IMR-90 (cell line): ENCODE data around the gene HDC. TPM values are rescaled to one million over a fixed set of nuclear protein-coding genes. Genes with fewer than 3 reads are reported as not detected.

Source experiments
- ATAC-seq: fragments of 200-7000 bp; cut with Tn5 transposase; 2 replicates; pipeline ENCODE4 v1.9.1; 2020; ENCODE audit warnings: low read depth, mild to moderate bottlenecking, moderate library complexity
- BruUV-seq: library from RNA; stranded (reverse); fragments of 400-500 nt; replicated peaks from 2 replicates; lab custom pipeline; 2021; lab: Mats Ljungman, UMichigan
- CTCF ChIA-PET: fragments of 300-600 bp; formaldehyde crosslinking; extraction: SDS; loops from one replicate; lab custom pipeline; 2021; ENCODE audit warnings: antibody characterized with exemption; lab: Yijun Ruan, JAX
- POLR2A ChIA-PET: fragments of 300-600 bp; sonication (Branson Sonifier 250); formaldehyde crosslinking; loops from one replicate; lab custom pipeline; 2022; ENCODE audit warnings: antibody characterized with exemption; ENCODE audit not compliant: unreplicated experiment; lab: Charles Lee
- DNase-seq: peaks from one replicate; pipeline ENCODE4 v3.0.0; 2013
- H2AFZ ChIP-seq: replicated peaks from 2 replicates; pipeline ENCODE3; 2013; ENCODE audit warnings: low read length, mild to moderate bottlenecking; ENCODE audit not compliant: poor library complexity
- H2AK5ac ChIP-seq: 2 replicates; pipeline ENCODE4 v1.6.1; 2013; ENCODE audit warnings: low read depth, low read length, inconsistent platforms
- H2AK9ac ChIP-seq: replicated peaks from 2 replicates; pipeline ENCODE3; 2013; ENCODE audit warnings: mild to moderate bottlenecking, low read depth, low read length, moderate library complexity; ENCODE audit not compliant: poor library complexity
- H2BK120ac ChIP-seq: 2 replicates; pipeline ENCODE4 v1.6.1; 2013; ENCODE audit warnings: low read depth, low read length, inconsistent platforms
- H2BK15ac ChIP-seq: 3 replicates; pipeline ENCODE4 v1.6.1; 2013; ENCODE audit warnings: low read depth, low read length, inconsistent platforms
- H2BK20ac ChIP-seq: 2 replicates; pipeline ENCODE4 v1.6.1; 2013; ENCODE audit warnings: low read depth, mild to moderate bottlenecking, inconsistent platforms, low read length, moderate library complexity
- H2BK5ac ChIP-seq: 2 replicates; pipeline ENCODE4 v1.6.1; 2013; ENCODE audit warnings: mild to moderate bottlenecking, low read depth, low read length, inconsistent platforms; ENCODE audit not compliant: poor library complexity, severe bottlenecking
- H3K14ac ChIP-seq: replicated peaks from 2 replicates; pipeline ENCODE4 v1.6.1; 2013; ENCODE audit warnings: low read depth, low read length, inconsistent platforms
- H3K18ac ChIP-seq: 2 replicates; pipeline ENCODE4 v1.6.1; 2013; ENCODE audit warnings: low read depth, low read length, control low read depth
- H3K23ac ChIP-seq: 2 replicates; pipeline ENCODE4 v1.6.1; 2013; ENCODE audit warnings: low read depth, low read length, inconsistent platforms
- H3K27ac ChIP-seq: 2 replicates; pipeline ENCODE4 v1.5.1; 2013; ENCODE audit warnings: mild to moderate bottlenecking, control low read depth, low read length; ENCODE audit not compliant: insufficient read depth
- H3K27me3 ChIP-seq: 2 replicates; pipeline ENCODE4 v1.6.1; 2013; ENCODE audit warnings: low read length; ENCODE audit not compliant: control insufficient read depth, insufficient read depth
- H3K36me3 ChIP-seq: 2 replicates; pipeline ENCODE4 v1.6.1; 2013; ENCODE audit warnings: low read length, mixed read lengths; ENCODE audit not compliant: control insufficient read depth, insufficient read depth
- H3K4ac ChIP-seq: 2 replicates; pipeline ENCODE4 v1.6.1; 2013; ENCODE audit warnings: low read depth, low read length, inconsistent platforms
- H3K4me1 ChIP-seq: 2 replicates; pipeline ENCODE4 v1.6.1; 2013; ENCODE audit warnings: low read length, mixed read lengths; ENCODE audit not compliant: control insufficient read depth, insufficient read depth
- H3K4me2 ChIP-seq: 2 replicates; pipeline ENCODE4 v1.6.1; 2013; ENCODE audit warnings: low read depth, mild to moderate bottlenecking, control low read depth, low read length, moderate library complexity
- H3K4me3 ChIP-seq: 2 replicates; pipeline ENCODE4 v1.5.1; 2013; ENCODE audit warnings: low read depth, mild to moderate bottlenecking, control low read depth, low read length, moderate library complexity; ENCODE audit not compliant: insufficient read depth
- H3K56ac ChIP-seq: 2 replicates; pipeline ENCODE4 v1.6.1; 2013; ENCODE audit warnings: low read length, inconsistent platforms; ENCODE audit not compliant: insufficient read depth; ENCODE audit errors: extremely low read depth
- H3K79me1 ChIP-seq, 2 experiments: 2 replicates each; pipeline ENCODE4 v1.6.1; 2013; ENCODE audit warnings: low read length in 2 of 2, inconsistent platforms in 1 of 2, low read depth in 1 of 2
- H3K9ac ChIP-seq: 2 replicates; pipeline ENCODE4 v1.6.1; 2013; ENCODE audit warnings: low read depth, low read length, control low read depth
- H3K9me1 ChIP-seq: 2 replicates; pipeline ENCODE4 v1.6.1; 2013; ENCODE audit warnings: low read length, inconsistent platforms; ENCODE audit not compliant: insufficient read depth
- H3K9me3 ChIP-seq: 2 replicates; pipeline ENCODE4 v1.6.1; 2013; ENCODE audit warnings: low read length; ENCODE audit not compliant: control insufficient read depth, insufficient read depth
- H4K20me1 ChIP-seq: 2 replicates; pipeline ENCODE4 v1.6.1; 2013; ENCODE audit warnings: low read length, inconsistent platforms; ENCODE audit not compliant: insufficient read depth
- H4K5ac ChIP-seq: 2 replicates; pipeline ENCODE4 v1.6.1; 2013; ENCODE audit warnings: mild to moderate bottlenecking, low read depth, low read length, control low read depth
- H4K8ac ChIP-seq, 2 experiments: 2 replicates each; pipeline ENCODE4 v1.6.1; 2013; ENCODE audit warnings: low read depth in 2 of 2, low read length in 2 of 2, control low read depth in 1 of 2, inconsistent platforms in 1 of 2
- H4K91ac ChIP-seq: 2 replicates; pipeline ENCODE4 v1.6.1; 2013; ENCODE audit warnings: low read depth, low read length, inconsistent platforms; ENCODE audit not compliant: insufficient read depth
- BHLHE40 ChIP-seq: fragments of 150-350 bp; IDR thresholded peaks from 2 replicates; pipeline ENCODE4 v1.6.1; 2016; ENCODE audit warnings: mild to moderate bottlenecking, low read depth, low read length
- CEBPB ChIP-seq: IDR thresholded peaks from 2 replicates; pipeline ENCODE4 v1.6.1; 2012; ENCODE audit warnings: low read depth, low read length, improper control_type of control experiment
- FOS ChIP-seq: fragments of 150-350 bp; IDR thresholded peaks from 2 replicates; pipeline ENCODE4 v1.6.1; 2016; ENCODE audit warnings: low read depth, low read length
- MAFK ChIP-seq: IDR thresholded peaks from 2 replicates; pipeline ENCODE4 v1.6.1; 2012; ENCODE audit warnings: low read depth, low read length, improper control_type of control experiment
- MXI1 ChIP-seq: IDR thresholded peaks from 2 replicates; pipeline ENCODE4 v1.6.1; 2012; ENCODE audit warnings: low read depth, mild to moderate bottlenecking, low read length, moderate library complexity, borderline replicate concordance
- NFE2L2 ChIP-seq: fragments of 150-350 bp; IDR thresholded peaks from 2 replicates; pipeline ENCODE4 v1.6.1; 2016; ENCODE audit warnings: low read depth, mild to moderate bottlenecking, low read length
- POLR2A ChIP-seq: IDR thresholded peaks from 2 replicates; pipeline ENCODE4 v1.6.1; 2012; ENCODE audit warnings: mild to moderate bottlenecking, low read depth, low read length
- RFX5 ChIP-seq: IDR thresholded peaks from 2 replicates; pipeline ENCODE4 v1.8.0; 2012; ENCODE audit warnings: low read depth, mild to moderate bottlenecking, low read length, moderate library complexity
- dilution Hi-C: fragments of 300-500 bp; cut with HindIII; formaldehyde crosslinking; loops from one replicate; pipeline ENCODE4 v1.14.3; 2018; ENCODE audit warnings: low sequenced_read_pairs; ENCODE audit not compliant: unreplicated experiment
- in situ Hi-C: fragments of 300-500 bp; cut with MboI; formaldehyde crosslinking; loops from 3 replicates; pipeline ENCODE4 v1.14.3; 2019; ENCODE audit warnings: low sequenced_read_pairs, inconsistent platforms, mixed read lengths
- intact Hi-C: fragments of 100-400 bp; cut with micrococcal nuclease; formaldehyde crosslinking; loops from 2 replicates; pipeline ENCODE4 v1.10.0; 2022
- polyA plus RNA-seq, 3 experiments: library from polyadenylated mRNA; depleted of rRNA; stranded (reverse); fragments of >200 nt; gene quantifications; 2 replicates each; pipeline ENCODE4 v1.2.3, GENCODE V29; 2012; ENCODE audit warnings: low replicate concordance in 1 of 3
- total RNA-seq: library from RNA; depleted of rRNA; stranded (reverse); fragments of >200 nt; gene quantifications from 2 replicates; pipeline ENCODE4 v1.2.3, GENCODE V29; 2012
- TF ChIP-seq, protein P1 (sequence below): fragments of 150-350 bp; IDR thresholded peaks from 2 replicates; pipeline ENCODE4 v1.6.1; 2017; ENCODE audit warnings: mild to moderate bottlenecking, antibody characterized with exemption, low read length, low read depth
- TF ChIP-seq, protein P2 (sequence below): conservative IDR thresholded peaks from 2 replicates; pipeline ENCODE4 v1.5.1; 2012; ENCODE audit warnings: mild to moderate bottlenecking, low read depth, low read length, improper control_type of control experiment

The HDC gene
- total and polyA plus RNA-seq, 2 of the 4 experiments (the other 2 are of a cell fraction), result not detected

DNA sequence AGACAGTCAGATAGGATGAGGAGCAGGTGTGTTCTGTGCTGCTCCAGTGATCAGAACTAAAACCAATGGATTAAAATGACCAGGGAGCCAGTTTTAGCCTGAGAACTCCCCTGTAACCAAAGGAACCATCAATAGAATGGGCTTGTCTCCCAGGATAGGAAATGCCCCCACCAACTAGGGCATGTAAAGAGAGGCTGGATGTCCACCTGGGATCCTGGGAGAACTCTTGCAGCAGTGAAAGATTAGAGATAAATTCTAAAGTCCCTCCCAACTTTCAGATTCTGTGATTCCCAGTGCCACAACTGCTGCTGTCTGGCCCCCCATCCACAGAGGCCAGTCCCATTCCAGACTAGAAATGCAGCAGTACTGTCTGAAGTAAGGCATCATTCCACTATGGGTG is 33.8 kb downstream of the HDC start:
- Histone ChIP-seq H3K14ac (no peak overlapping the region), H3K79me1 (no peaks in the 10 kb centered on the region), H3K4me3 (no peak overlapping the region), H3K4me2 (no peak overlapping the region), H4K20me1 (no peaks in the 10 kb centered on the region), H2AK5ac (no peak overlapping the region), H3K9me3 (no peaks in the 10 kb centered on the region), H3K9ac (no peak overlapping the region), H3K9me1 (peaks cover 8% of the 10 kb centered on the region; the same call in 1 of the 2 replicates), H2AFZ (no peak overlapping the region), H2BK5ac (no peak overlapping the region), H3K18ac (no peak overlapping the region), H3K23ac (no peak overlapping the region), H4K5ac (no peak overlapping the region), H3K4me1 (peaks cover 1% of the 10 kb centered on the region; the same call in 1 of the 2 replicates), H4K8ac (no peak overlapping the region), H4K91ac (no peak overlapping the region), H2BK15ac (no peak overlapping the region), H2BK120ac (no peak overlapping the region), H3K27ac (no peak overlapping the region), H3K56ac (no peak overlapping the region), H2AK9ac (no peak overlapping the region), H3K36me3 (no peaks in the 10 kb centered on the region), H3K4ac (no peak overlapping the region), H2BK20ac (peak overlapping the region; percentile 33; the same call in 1 of the 2 replicates), H3K27me3 (no peaks in the 10 kb centered on the region)
- intact Hi-C loops, result no loop called here
- dilution Hi-C loops, result no loop called here
- no TSS peak for BruUV-seq
- DNase-seq, result no peak
- POLR2A ChIA-PET, result no interaction called here
- no peak for ATAC-seq
- in situ Hi-C loops, result no loop called here
- TF ChIP-seq, protein P1, sequence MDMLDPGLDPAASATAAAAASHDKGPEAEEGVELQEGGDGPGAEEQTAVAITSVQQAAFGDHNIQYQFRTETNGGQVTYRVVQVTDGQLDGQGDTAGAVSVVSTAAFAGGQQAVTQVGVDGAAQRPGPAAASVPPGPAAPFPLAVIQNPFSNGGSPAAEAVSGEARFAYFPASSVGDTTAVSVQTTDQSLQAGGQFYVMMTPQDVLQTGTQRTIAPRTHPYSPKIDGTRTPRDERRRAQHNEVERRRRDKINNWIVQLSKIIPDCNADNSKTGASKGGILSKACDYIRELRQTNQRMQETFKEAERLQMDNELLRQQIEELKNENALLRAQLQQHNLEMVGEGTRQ, result no peak
- TF ChIP-seq CEBPB, result no peak
- no peak for TF ChIP-seq BHLHE40
- TF ChIP-seq FOS, result no peak
- TF ChIP-seq NFE2L2, result no peak
- TF ChIP-seq, protein P2, sequence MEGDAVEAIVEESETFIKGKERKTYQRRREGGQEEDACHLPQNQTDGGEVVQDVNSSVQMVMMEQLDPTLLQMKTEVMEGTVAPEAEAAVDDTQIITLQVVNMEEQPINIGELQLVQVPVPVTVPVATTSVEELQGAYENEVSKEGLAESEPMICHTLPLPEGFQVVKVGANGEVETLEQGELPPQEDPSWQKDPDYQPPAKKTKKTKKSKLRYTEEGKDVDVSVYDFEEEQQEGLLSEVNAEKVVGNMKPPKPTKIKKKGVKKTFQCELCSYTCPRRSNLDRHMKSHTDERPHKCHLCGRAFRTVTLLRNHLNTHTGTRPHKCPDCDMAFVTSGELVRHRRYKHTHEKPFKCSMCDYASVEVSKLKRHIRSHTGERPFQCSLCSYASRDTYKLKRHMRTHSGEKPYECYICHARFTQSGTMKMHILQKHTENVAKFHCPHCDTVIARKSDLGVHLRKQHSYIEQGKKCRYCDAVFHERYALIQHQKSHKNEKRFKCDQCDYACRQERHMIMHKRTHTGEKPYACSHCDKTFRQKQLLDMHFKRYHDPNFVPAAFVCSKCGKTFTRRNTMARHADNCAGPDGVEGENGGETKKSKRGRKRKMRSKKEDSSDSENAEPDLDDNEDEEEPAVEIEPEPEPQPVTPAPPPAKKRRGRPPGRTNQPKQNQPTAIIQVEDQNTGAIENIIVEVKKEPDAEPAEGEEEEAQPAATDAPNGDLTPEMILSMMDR, result no peak
- TF ChIP-seq RFX5, result no peak
- no peak for TF ChIP-seq POLR2A
- no peak for TF ChIP-seq MAFK
- no peak for TF ChIP-seq MXI1
- CTCF ChIA-PET, result interaction anchor here (3.2 kb wide), 1 partner anchor 10 kb away, joined by 9 read pairs; no protein-coding TSS in a partner anchor
